ENCODE measurements around the gene PEMT. TPM values are rescaled to one million over a fixed set of nuclear protein-coding genes. Genes with fewer than 3 reads are reported as not detected.
"Not testable (repeated sequence)": the region's sequence is repeated elsewhere in the genome, so short reads cannot be mapped to it uniquely, and the experiment has no call there.

PEMT gene
- total RNA-seq, 1 donor from 2014 or later: 690 TPM

- intact Hi-C loops (cut with DNase I): no loop called here
- no peak for DNase-seq (ENCODE audit: low spot score in 2 of 2)
- Histone ChIP-seq H3K9me3 (no peaks in the 10 kb centered on the region), H3K4me1 (no peaks in the 10 kb centered on the region), H3K27ac (no peak overlapping the region), H3K4me3 (no peak overlapping the region), H3K36me3 (no peaks in the 10 kb centered on the region), H3K27me3 (no peaks in the 10 kb centered on the region)
- TF ChIP-seq CTCF (IDR thresholded peaks at IDR 0.05): no peak
Observed at GRCh38 chr17:17633310-17633709, 41.8 kb upstream of the PEMT start.

GRCh38 chr17:17632690-17633089, 41.2 kb upstream of the PEMT start:
- H3K4me1 ChIP-seq; H3K27ac ChIP-seq; H3K9me3 ChIP-seq; H3K27me3 ChIP-seq; DNase-seq (ENCODE audit: low spot score in 2 of 2); intact Hi-C loops (cut with DNase I); H3K36me3 ChIP-seq; H3K4me3 ChIP-seq: not testable (repeated sequence)

- intact Hi-C loops (cut with DNase I): no loop called here
- no peaks in the 10 kb centered on the region for H3K36me3 ChIP-seq
- DNase-seq (ENCODE audit: low spot score in 2 of 2): no peak
- no peaks in the 10 kb centered on the region for H3K27me3 ChIP-seq
- no peak overlapping the region for H3K4me3 ChIP-seq
- TF ChIP-seq CTCF (IDR thresholded peaks at IDR 0.05): no peak
- no peak overlapping the region for H3K27ac ChIP-seq
- no peaks in the 10 kb centered on the region for H3K4me1 ChIP-seq
- no peaks in the 10 kb centered on the region for H3K9me3 ChIP-seq
Observed at GRCh38 chr17:17628388-17629008, 37.0 kb upstream of the PEMT start.

- no peak for TF ChIP-seq CTCF (IDR thresholded peaks at IDR 0.05)
Observed at GRCh38 chr17:17626840-17627239, 35.3 kb upstream of the PEMT start.

GRCh38 chr17:17626151-17626805, 34.8 kb upstream of the PEMT start:
- TF ChIP-seq CTCF (IDR thresholded peaks at IDR 0.05): no peak
- H3K36me3 ChIP-seq: no peaks in the 10 kb centered on the region
- H3K4me3 ChIP-seq: no peak overlapping the region
- H3K9me3 ChIP-seq: no peaks in the 10 kb centered on the region
- intact Hi-C loops (cut with DNase I): no loop called here
- DNase-seq (ENCODE audit: low spot score in 2 of 2): no peak
- H3K27ac ChIP-seq: no peak overlapping the region
- H3K4me1 ChIP-seq: no peaks in the 10 kb centered on the region
- H3K27me3 ChIP-seq: no peaks in the 10 kb centered on the region

More at GRCh38 chr17:17626840-17627239, 35.3 kb upstream of the PEMT start:
- Histone ChIP-seq H3K27ac (no peak overlapping the region), H3K4me3 (no peak overlapping the region), H3K36me3 (no peaks in the 10 kb centered on the region), H3K27me3 (no peaks in the 10 kb centered on the region), H3K9me3 (no peaks in the 10 kb centered on the region), H3K4me1 (no peaks in the 10 kb centered on the region)
- intact Hi-C loops (cut with DNase I): no loop called here
- no peak for DNase-seq (ENCODE audit: low spot score in 2 of 2)

GRCh38 chr17:17624741-17625140, 33.2 kb upstream of the PEMT start:
- Histone ChIP-seq H3K9me3 (no peaks in the 10 kb centered on the region), H3K4me1 (no peaks in the 10 kb centered on the region), H3K27me3 (no peaks in the 10 kb centered on the region), H3K27ac (no peak overlapping the region), H3K4me3 (no peak overlapping the region), H3K36me3 (no peaks in the 10 kb centered on the region)
- no peak for DNase-seq (ENCODE audit: low spot score in 2 of 2)
- TF ChIP-seq CTCF (IDR thresholded peaks at IDR 0.05): no peak
- intact Hi-C loops (cut with DNase I): no loop called here
